Activated naive CD8-positive, alpha-beta T cell treated with anti-CD3 and anti-CD28 coated beads, Interleukin-2, amount 50 U/mL, for 24 hours (primary cell): Measurements from ENCODE around the gene MARF1.
"Not testable (repeated sequence)": the region's sequence is repeated elsewhere in the genome, so short reads cannot be mapped to it uniquely, and the experiment has no call there.

Experiments used
- ATAC-seq: fragments of 150-1000 bp; cut with Tn5 transposase; one replicate; pipeline ENCODE4 v1.10.0; 2021
- DNase-seq: peaks from one replicate; pipeline ENCODE4 v3.0.0; 2021
- H3K27ac Mint-ChIP-seq: one replicate; pipeline ENCODE4 v1.8.0; 2021; ENCODE audit warnings: mild to moderate bottlenecking, mixed read lengths
- H3K27me3 Mint-ChIP-seq: one replicate; pipeline ENCODE4 v1.8.0; 2021; ENCODE audit warnings: mixed read lengths
- H3K36me3 Mint-ChIP-seq: one replicate; pipeline ENCODE4 v1.8.0; 2021; ENCODE audit warnings: low read depth, mixed read lengths
- H3K4me1 Mint-ChIP-seq: one replicate; pipeline ENCODE4 v1.8.0; 2021; ENCODE audit warnings: mixed read lengths
- H3K4me3 Mint-ChIP-seq: one replicate; pipeline ENCODE4 v1.8.0; 2021; ENCODE audit warnings: mild to moderate bottlenecking, moderate library complexity, mixed read lengths
- H3K9me3 Mint-ChIP-seq: one replicate; pipeline ENCODE4 v1.8.0; 2021; ENCODE audit warnings: mixed read lengths

MARF1 gene

GRCh38 chr16:15567823-15568222, 75.1 kb downstream of the MARF1 start:
- no peak overlapping the region for H3K27ac Mint-ChIP-seq
- H3K9me3 Mint-ChIP-seq: peaks cover 12% of the 10 kb centered on the region
- ATAC-seq: no peak

GRCh38 chr16:15566095-15566494, 76.9 kb downstream of the MARF1 start:
- no peak overlapping the region for H3K4me3 Mint-ChIP-seq
- H3K27me3 Mint-ChIP-seq: no peaks in the 10 kb centered on the region
- ATAC-seq (no peak), DNase-seq (no peak)
- peaks cover 20% of the 10 kb centered on the region for H3K4me1 Mint-ChIP-seq
- H3K27ac Mint-ChIP-seq: no peak overlapping the region
- H3K9me3 Mint-ChIP-seq: peaks cover 12% of the 10 kb centered on the region
- peaks cover 37% of the 10 kb centered on the region for H3K36me3 Mint-ChIP-seq

More at GRCh38 chr16:15567823-15568222, 75.1 kb downstream of the MARF1 start:
- Mint-ChIP-seq H3K4me1 (peaks cover 37% of the 10 kb centered on the region), H3K36me3 (peaks cover 45% of the 10 kb centered on the region), H3K4me3 (no peak overlapping the region), H3K27me3 (no peaks in the 10 kb centered on the region)
- DNase-seq: no peak

- Mint-ChIP-seq H3K36me3 (peaks cover 24% of the 10 kb centered on the region), H3K27ac (no peak overlapping the region), H3K9me3 (peaks cover 8% of the 10 kb centered on the region), H3K4me1 (peaks cover 9% of the 10 kb centered on the region), H3K4me3 (no peak overlapping the region), H3K27me3 (no peaks in the 10 kb centered on the region)
- ATAC-seq (no peak), DNase-seq (no peak)
Measured at GRCh38 chr16:15564604-15565339, 78.2 kb downstream of the MARF1 start.

GRCh38 chr16:15559176-15559575, 83.8 kb downstream of the MARF1 start:
- ATAC-seq (no peak), DNase-seq (no peak)
- no peaks in the 10 kb centered on the region for H3K27me3 Mint-ChIP-seq
- no peak overlapping the region for H3K27ac Mint-ChIP-seq
- H3K4me1 Mint-ChIP-seq: peaks cover 7% of the 10 kb centered on the region
- no peak overlapping the region for H3K4me3 Mint-ChIP-seq
- H3K9me3 Mint-ChIP-seq: peaks cover 8% of the 10 kb centered on the region
- peaks cover 15% of the 10 kb centered on the region for H3K36me3 Mint-ChIP-seq

- no peak for DNase-seq
- no peak for ATAC-seq
- Mint-ChIP-seq H3K27me3 (peaks cover 2% of the 10 kb centered on the region), H3K4me3 (no peak overlapping the region), H3K4me1 (peaks cover 19% of the 10 kb centered on the region), H3K27ac (no peak overlapping the region), H3K9me3 (no peaks in the 10 kb centered on the region), H3K36me3 (peaks cover 5% of the 10 kb centered on the region)
Measured at GRCh38 chr16:15557258-15557657, 85.7 kb downstream of the MARF1 start.

GRCh38 chr16:15556130-15556529, 86.8 kb downstream of the MARF1 start:
- Mint-ChIP-seq H3K27ac (no peak overlapping the region), H3K36me3 (peaks cover 10% of the 10 kb centered on the region), H3K4me1 (peaks cover 29% of the 10 kb centered on the region), H3K4me3 (no peak overlapping the region), H3K27me3 (peaks cover 2% of the 10 kb centered on the region), H3K9me3 (no peaks in the 10 kb centered on the region)
- no peak for ATAC-seq
- DNase-seq: no peak

GRCh38 chr16:15553313-15554088, 89.5 kb downstream of the MARF1 start:
- peak; percentile 83 for ATAC-seq
- peak; percentile 29 for DNase-seq

GRCh38 chr16:15552507-15552906, 90.4 kb downstream of the MARF1 start:
- Mint-ChIP-seq H3K9me3 (no peaks in the 10 kb centered on the region), H3K27ac (peak overlapping the region; percentile 66), H3K36me3 (peaks cover 13% of the 10 kb centered on the region), H3K4me1 (peaks cover 41% of the 10 kb centered on the region), H3K4me3 (no peak overlapping the region), H3K27me3 (peaks cover 2% of the 10 kb centered on the region)
- DNase-seq (no peak), ATAC-seq (peak; percentile 58)

More at GRCh38 chr16:15553313-15554088, 89.5 kb downstream of the MARF1 start:
- H3K9me3 Mint-ChIP-seq: no peaks in the 10 kb centered on the region
- peak overlapping the region; percentile 33 for H3K27ac Mint-ChIP-seq
- H3K27me3 Mint-ChIP-seq: peaks cover 2% of the 10 kb centered on the region
- H3K4me1 Mint-ChIP-seq: peaks cover 36% of the 10 kb centered on the region
- peaks cover 13% of the 10 kb centered on the region for H3K36me3 Mint-ChIP-seq
- H3K4me3 Mint-ChIP-seq: no peak overlapping the region

- DNase-seq (no peak), ATAC-seq (no peak)
- H3K27ac Mint-ChIP-seq: peak overlapping the region; percentile 42
- H3K27me3 Mint-ChIP-seq: no peaks in the 10 kb centered on the region
- no peaks in the 10 kb centered on the region for H3K9me3 Mint-ChIP-seq
- H3K4me1 Mint-ChIP-seq: peaks cover 48% of the 10 kb centered on the region
- H3K36me3 Mint-ChIP-seq: peaks cover 14% of the 10 kb centered on the region
- H3K4me3 Mint-ChIP-seq: no peak overlapping the region
Measured at GRCh38 chr16:15548482-15548891, 94.5 kb downstream of the MARF1 start.

- Mint-ChIP-seq H3K4me3 (no peak overlapping the region), H3K4me1 (peaks cover 43% of the 10 kb centered on the region), H3K27me3 (no peaks in the 10 kb centered on the region), H3K36me3 (peaks cover 14% of the 10 kb centered on the region), H3K27ac (no peak overlapping the region), H3K9me3 (no peaks in the 10 kb centered on the region)
- ATAC-seq (no peak), DNase-seq (no peak)
Measured at GRCh38 chr16:15547768-15548096, 95.2 kb downstream of the MARF1 start.

GRCh38 chr16:15547072-15547767, 95.7 kb downstream of the MARF1 start:
- DNase-seq, H3K9me3 Mint-ChIP-seq, H3K27me3 Mint-ChIP-seq, H3K4me3 Mint-ChIP-seq, ATAC-seq, H3K27ac Mint-ChIP-seq: not testable (repeated sequence)
- Mint-ChIP-seq H3K4me1 (peaks cover 42% of the 10 kb centered on the region), H3K36me3 (peaks cover 14% of the 10 kb centered on the region)

- no peak for ATAC-seq
Measured at GRCh38 chr16:15545544-15545943, 97.4 kb downstream of the MARF1 start.

GRCh38 chr16:15544405-15544804, 98.5 kb downstream of the MARF1 start:
- H3K4me3 Mint-ChIP-seq: no peak overlapping the region
- H3K27me3 Mint-ChIP-seq: no peaks in the 10 kb centered on the region
- peaks cover 8% of the 10 kb centered on the region for H3K36me3 Mint-ChIP-seq
- DNase-seq (no peak), ATAC-seq (no peak)
- peaks cover 27% of the 10 kb centered on the region for H3K4me1 Mint-ChIP-seq
- peak overlapping the region; percentile 43 for H3K27ac Mint-ChIP-seq
- H3K9me3 Mint-ChIP-seq: no peaks in the 10 kb centered on the region

More at GRCh38 chr16:15545544-15545943, 97.4 kb downstream of the MARF1 start:
- no peaks in the 10 kb centered on the region for H3K9me3 Mint-ChIP-seq
- no peak for DNase-seq
- peaks cover 8% of the 10 kb centered on the region for H3K36me3 Mint-ChIP-seq
- peaks cover 27% of the 10 kb centered on the region for H3K4me1 Mint-ChIP-seq
- H3K4me3 Mint-ChIP-seq: no peak overlapping the region
- H3K27ac Mint-ChIP-seq: no peak overlapping the region
- H3K27me3 Mint-ChIP-seq: no peaks in the 10 kb centered on the region
